Upper lobe of left lung (tissue), 6 donors: ENCODE data around the gene TMIGD1. TPM values are rescaled to one million over a fixed set of nuclear protein-coding genes. Genes with fewer than 3 reads are reported as not detected.

ENCODE experiments used
- ATAC-seq, 2 donors: fragments of 200-7000 bp; cut with Tn5 transposase; one replicate each; pipeline ENCODE4 v1.9.1; 2022; ENCODE audit warnings: mild to moderate bottlenecking in 2 of 2, moderate library complexity in 2 of 2; ENCODE audit not compliant: low FRiP score in 2 of 2
- DNase-seq, 2 donors: peaks; one replicate each; pipeline ENCODE4 v3.0.0-alpha.2; 2019 to 2020
- H3K27ac ChIP-seq, 4 donors: fragments of 200-600 bp; sonication (generic); one replicate each; pipeline ENCODE4 v1.5.1; 2016 to 2019
- H3K27me3 ChIP-seq, 4 donors: fragments of 200-600 bp; sonication (generic); one replicate each; pipeline ENCODE4 v1.5.1; 2017 to 2019
- H3K36me3 ChIP-seq, 4 donors: fragments of 200-600 bp; sonication (generic); one replicate each; pipeline ENCODE4 v1.5.1; 2016 to 2019
- H3K4me1 ChIP-seq, 4 donors: fragments of 200-600 bp; sonication (generic); one replicate each; pipeline ENCODE4 v1.5.1; 2018 to 2019
- H3K4me3 ChIP-seq, 4 donors: fragments of 200-600 bp; sonication (generic); one replicate each; pipeline ENCODE4 v1.5.1; 2017 to 2019; ENCODE audit warnings: mild to moderate bottlenecking in 2 of 4, moderate library complexity in 1 of 4
- H3K9me3 ChIP-seq, 4 donors: fragments of 200-600 bp; sonication (generic); one replicate each; pipeline ENCODE4 v1.5.1; 2018 to 2019
- CTCF ChIP-seq, 6 experiments: fragments of 450-650 bp in 4 of 6; fragments of 200-600 bp in 2 of 6; sonication (generic) in 2 of 6; IDR thresholded peaks; one replicate each; pipeline ENCODE4 v1.5.1; 2016 to 2019; ENCODE audit warnings: antibody characterized with exemption in 6 of 6
- EP300 ChIP-seq, 4 donors: sonication (generic); formaldehyde crosslinking; IDR thresholded peaks; one replicate each; pipeline ENCODE4 v1.5.1; 2017; ENCODE audit warnings: antibody characterized with exemption in 4 of 4, control low read depth in 2 of 4
- POLR2A ChIP-seq, 4 donors: fragments of 450-650 bp; IDR thresholded peaks; one replicate each; pipeline ENCODE4 v1.5.1; 2016 to 2017; ENCODE audit warnings: antibody characterized with exemption in 4 of 4, mild to moderate bottlenecking in 2 of 4
- POLR2AphosphoS5 ChIP-seq, 2 donors: sonication (generic); formaldehyde crosslinking; IDR thresholded peaks; one replicate each; pipeline ENCODE4 v1.5.1; 2017; ENCODE audit warnings: antibody characterized with exemption in 2 of 2
- WGBS, 2 donors: methylation state at CpG; one replicate each; pipeline ENCODE4 v1.1.5; 2017 to 2018; 5-methylcytosine and 5-hydroxymethylcytosine counted together
- total RNA-seq, 6 donors: library from RNA; depleted of rRNA in 4 of 6; stranded (reverse); fragments of >200 nt in 4 of 6; gene quantifications; one replicate each; pipeline versions ENCODE4 v1.1.0 to v1.2.1, GENCODE V29; 2016 to 2021
- donor health status: DM: no; HTN: no; CAD: no; lungs with moderate emphysema.
- donor health status: DM: no; HTN: yes; CAD: no; lungs with severe emphysema.

Gene TMIGD1
- total RNA-seq, 6 donors from 2014 or later: not detected

GRCh38 chr17:30299000-30299399, 34.9 kb downstream of the TMIGD1 start:
- no peak overlapping the region for H3K27ac ChIP-seq
- no peaks in the 10 kb centered on the region for H3K4me1 ChIP-seq
- ATAC-seq: no peak
- H3K27me3 ChIP-seq: no peaks in the 10 kb centered on the region
- TF ChIP-seq EP300 (IDR thresholded peaks at IDR 0.05) (no peak), POLR2AphosphoS5 (IDR thresholded peaks at IDR 0.05) (no peak), POLR2A (IDR thresholded peaks at IDR 0.05) (no peak), CTCF (IDR thresholded peaks at IDR 0.05) (no peak)
- H3K36me3 ChIP-seq: no peaks in the 10 kb centered on the region
- H3K4me3 ChIP-seq: no peak overlapping the region
- WGBS, 2 donors: 81 to 90% methylated on average over 1 of the region's 1 CpG
- DNase-seq: no peak
- H3K9me3 ChIP-seq: no peaks in the 10 kb centered on the region

GRCh38 chr17:30297715-30298114, 36.1 kb downstream of the TMIGD1 start:
- Histone ChIP-seq H3K9me3 (no peaks in the 10 kb centered on the region), H3K4me3 (no peak overlapping the region), H3K27ac (no peak overlapping the region), H3K36me3 (no peaks in the 10 kb centered on the region), H3K4me1 (no peaks in the 10 kb centered on the region), H3K27me3 (no peaks in the 10 kb centered on the region)
- 95 to 100% methylated on average over 3 to 4 of the region's 4 CpGs for WGBS, 2 donors
- DNase-seq (peak in 1 of 2 donors; percentile 24), ATAC-seq (no peak)
- TF ChIP-seq CTCF (IDR thresholded peaks at IDR 0.05) (no peak), POLR2A (IDR thresholded peaks at IDR 0.05) (no peak), EP300 (IDR thresholded peaks at IDR 0.05) (no peak), POLR2AphosphoS5 (IDR thresholded peaks at IDR 0.05) (no peak)

GRCh38 chr17:30296499-30297080, 37.3 kb downstream of the TMIGD1 start:
- Histone ChIP-seq H3K27ac (no peak overlapping the region), H3K9me3 (no peaks in the 10 kb centered on the region), H3K4me1 (peaks cover 0 to 7% (median 2%) of the 10 kb centered on the region in 4 donors), H3K27me3 (no peaks in the 10 kb centered on the region), H3K4me3 (no peak overlapping the region), H3K36me3 (no peaks in the 10 kb centered on the region)
- 63 to 80% methylated on average over 4 to 5 of the region's 5 CpGs for WGBS, 2 donors
- TF ChIP-seq EP300 (IDR thresholded peaks at IDR 0.05): no peak
- TF ChIP-seq POLR2A (IDR thresholded peaks at IDR 0.05): no peak
- ATAC-seq: no peak
- DNase-seq: peak in 1 of 2 donors; percentile 23

GRCh38 chr17:30292286-30292858, 41.5 kb downstream of the TMIGD1 start:
- TF ChIP-seq POLR2AphosphoS5 (IDR thresholded peaks at IDR 0.05) (no peak), POLR2A (IDR thresholded peaks at IDR 0.05) (peak in 1 of 4 donors; percentile 10), EP300 (IDR thresholded peaks at IDR 0.05) (no peak)
- Histone ChIP-seq H3K9me3 (no peaks in the 10 kb centered on the region), H3K27me3 (no peaks in the 10 kb centered on the region), H3K4me3 (peak overlapping the region; percentile 18 to 99 (median 96)), H3K27ac (peak overlapping the region; percentile 72 to 85 (median 83)), H3K4me1 (peaks cover 7 to 18% (median 13%) of the 10 kb centered on the region in 4 donors), H3K36me3 (peaks cover 0 to 15% (median 2%) of the 10 kb centered on the region in 4 donors)
- 34 to 70% methylated on average over 7 to 17 of the region's 17 CpGs for WGBS, 2 donors
- ATAC-seq (peak in 1 of 2 donors; percentile 60), DNase-seq (no peak)

GRCh38 chr17:30291543-30292285, 42.1 kb downstream of the TMIGD1 start, which contains the start of gene BLMH:
Gene BLMH (minus strand): TSS chr17:30291944. CDS start chr17:30291819, 125 bp downstream.
- no peaks in the 10 kb centered on the region for H3K9me3 ChIP-seq
- H3K4me3 ChIP-seq: peak within 1 kb of the TSS; percentile 59 to 99 (median 96)
- no peaks in the 10 kb centered on the region for H3K27me3 ChIP-seq
- peaks cover 7 to 18% (median 13%) of the 10 kb centered on the region in 4 donors for H3K4me1 ChIP-seq
- peak; percentile 67 to 96 for DNase-seq
- ATAC-seq: peak; percentile 86 to 99
- peaks cover 0 to 21% (median 7%) of the 10 kb centered on the region in 4 donors for H3K36me3 ChIP-seq
- 0 to 2% methylated on average over 14 to 37 of the region's 89 CpGs for WGBS, 2 donors
- peak within 1 kb of the TSS; percentile 72 to 85 (median 83) for H3K27ac ChIP-seq
- no peak for TF ChIP-seq EP300 (IDR thresholded peaks at IDR 0.05)
- peak; percentile 26 to 71 for TF ChIP-seq POLR2AphosphoS5 (IDR thresholded peaks at IDR 0.05)
- peak in 3 of 4 donors; percentile 25 to 83 (median 70) for TF ChIP-seq POLR2A (IDR thresholded peaks at IDR 0.05)
- peak in 1 of 6 experiments; percentile 7 for TF ChIP-seq CTCF (IDR thresholded peaks at IDR 0.05)
